Esophagus squamous epithelium (tissue), 5 donors: ENCODE results near the gene KRTAP5-11. TPM values are rescaled to one million over a fixed set of nuclear protein-coding genes. Genes with fewer than 3 reads are reported as not detected.

ENCODE experiments used
- DNase-seq: peaks from one replicate; lab custom pipeline; 2025; lab: John Stamatoyannopoulos, UW
- H3K27ac ChIP-seq, 4 donors: fragments of 200-600 bp; sonication (generic); one replicate each; pipeline ENCODE4 v1.5.1; 2016 to 2019; ENCODE audit warnings: mild to moderate bottlenecking in 1 of 4
- H3K27me3 ChIP-seq, 4 donors: fragments of 200-600 bp; sonication (generic); 1 replicate in 3 of 4; 2 replicates in 1 of 4; pipeline versions ENCODE4 v1.5.1 to v1.6.0; 2017 to 2021; ENCODE audit warnings: antibody characterized with exemption in 1 of 4
- H3K36me3 ChIP-seq, 3 donors: fragments of 200-600 bp; sonication (generic); one replicate each; pipeline ENCODE4 v1.5.1; 2016 to 2019
- H3K4me1 ChIP-seq, 3 donors: fragments of 200-600 bp; sonication (generic); one replicate each; pipeline ENCODE4 v1.5.1; 2017 to 2019
- H3K4me3 ChIP-seq, 4 donors: fragments of 200-600 bp; sonication (generic); 1 replicate in 3 of 4; 2 replicates in 1 of 4; pipeline ENCODE4 v1.5.1; 2016 to 2019; ENCODE audit warnings: mild to moderate bottlenecking in 2 of 4, moderate library complexity in 1 of 4
- H3K9me3 ChIP-seq, 3 donors: fragments of 200-600 bp; sonication (generic); one replicate each; pipeline ENCODE4 v1.5.1; 2016 to 2019
- CTCF ChIP-seq, 6 experiments: fragments of 450-650 bp in 4 of 6; fragments of 200-600 bp in 2 of 6; sonication (generic) in 2 of 6; IDR thresholded peaks; one replicate each; pipeline ENCODE4 v1.5.1; 2016 to 2019; ENCODE audit warnings: antibody characterized with exemption in 6 of 6, mild to moderate bottlenecking in 4 of 6, moderate library complexity in 4 of 6
- POLR2A ChIP-seq, 4 donors: fragments of 450-650 bp; IDR thresholded peaks; one replicate each; pipeline ENCODE4 v1.6.1; 2017; ENCODE audit warnings: antibody characterized with exemption in 4 of 4, mild to moderate bottlenecking in 4 of 4, moderate library complexity in 3 of 4
- WGBS, 2 donors: methylation state at CpG; one replicate each; pipeline ENCODE4 v1.1.5; 2018; 5-methylcytosine and 5-hydroxymethylcytosine counted together
- intact Hi-C: fragments of 100-400 bp; cut with DNase I; formaldehyde crosslinking; loops from one replicate; pipeline ENCODE4 v1.15.0; 2022
- total RNA-seq, 4 donors: library from RNA; depleted of rRNA; stranded (reverse); fragments of >200 nt; gene quantifications; one replicate each; pipeline ENCODE4 v1.1.0, GENCODE V29; 2016
- donor health status: DM: yes; HTN: yes; CAD: no.

The KRTAP5-11 gene
- total RNA-seq, 4 donors from 2014 or later, result not detected

- DNase-seq, result no peak
- 86 to 91% methylated on average over 1 of the region's 1 CpG for WGBS, 2 donors
- intact Hi-C loops, result no loop called here
- Histone ChIP-seq H3K4me1 (no peaks in the 10 kb centered on the region), H3K27me3 (peaks cover 0 to 16% (median 0%) of the 10 kb centered on the region in 4 donors), H3K9me3 (no peaks in the 10 kb centered on the region), H3K4me3 (no peak overlapping the region), H3K27ac (no peak overlapping the region), H3K36me3 (no peaks in the 10 kb centered on the region)
- TF ChIP-seq POLR2A (IDR thresholded peaks at IDR 0.05) (no peak), CTCF (IDR thresholded peaks at IDR 0.05) (no peak)
These were observed 31.0 kb downstream of the KRTAP5-11 start for GRCh38 chr11:71551711-71552110.

GRCh38 chr11:71548716-71549151 lies 33.9 kb downstream of the KRTAP5-11 start:
- Histone ChIP-seq H3K4me3 (no peak overlapping the region), H3K9me3 (no peaks in the 10 kb centered on the region), H3K27ac (no peak overlapping the region), H3K36me3 (no peaks in the 10 kb centered on the region), H3K27me3 (peaks cover 0 to 15% (median 0%) of the 10 kb centered on the region in 4 donors), H3K4me1 (no peaks in the 10 kb centered on the region)
- intact Hi-C loops, result loop anchor here (5.0 kb wide), 1 partner anchor 66 kb away; no protein-coding TSS in a partner anchor
- TF ChIP-seq POLR2A (IDR thresholded peaks at IDR 0.05) (no peak), CTCF (IDR thresholded peaks at IDR 0.05) (no peak)
- DNase-seq, result no peak
- 37 to 60% methylated on average over 2 of the region's 5 CpGs for WGBS, 2 donors

- WGBS, 2 donors, result 52 to 56% methylated on average over 4 to 5 of the region's 5 CpGs
- no peaks in the 10 kb centered on the region for H3K36me3 ChIP-seq
- intact Hi-C loops, result loop anchor here (5.0 kb wide), 1 partner anchor 66 kb away; no protein-coding TSS in a partner anchor
These were observed 34.6 kb downstream of the KRTAP5-11 start, which contains the start of gene KRTAP5-9 for GRCh38 chr11:71548120-71548519. Gene KRTAP5-9 (plus strand): TSS chr11:71548420. CDS start chr11:71548658, 238 bp downstream.

GRCh38 chr11:71545405-71545966 lies 37.2 kb downstream of the KRTAP5-11 start:
- no peaks in the 10 kb centered on the region for H3K4me1 ChIP-seq
- 86 to 87% methylated on average over 3 to 10 of the region's 12 CpGs for WGBS, 2 donors

More at GRCh38 chr11:71548120-71548519, 34.6 kb downstream of the KRTAP5-11 start, which contains the start of gene KRTAP5-9:
- H3K9me3 ChIP-seq, result no peaks in the 10 kb centered on the region
- no peaks in the 10 kb centered on the region for H3K4me1 ChIP-seq
- TF ChIP-seq CTCF (IDR thresholded peaks at IDR 0.05) (no peak), POLR2A (IDR thresholded peaks at IDR 0.05) (no peak)
- no peak for DNase-seq
- no peak within 1 kb of the TSS for H3K4me3 ChIP-seq
- H3K27me3 ChIP-seq, result peaks cover 0 to 15% (median 0%) of the 10 kb centered on the region in 4 donors
- H3K27ac ChIP-seq, result no peak within 1 kb of the TSS

More at GRCh38 chr11:71545405-71545966, 37.2 kb downstream of the KRTAP5-11 start:
- intact Hi-C loops, result loop anchor here (5.0 kb wide), 1 partner anchor 63 kb away; no protein-coding TSS in a partner anchor
- Histone ChIP-seq H3K27me3 (peaks cover 0 to 15% (median 0%) of the 10 kb centered on the region in 4 donors), H3K27ac (no peak overlapping the region), H3K9me3 (no peaks in the 10 kb centered on the region), H3K36me3 (no peaks in the 10 kb centered on the region), H3K4me3 (no peak overlapping the region)
- no peak for DNase-seq
- TF ChIP-seq CTCF (IDR thresholded peaks at IDR 0.05), result no peak
- TF ChIP-seq POLR2A (IDR thresholded peaks at IDR 0.05), result no peak
